H1 (cell line): ENCODE results near the gene SLC24A3. TPM values are rescaled to one million over a fixed set of nuclear protein-coding genes. Genes with fewer than 3 reads are reported as not detected.

ENCODE experiments used
- NANOG ChIP-seq: IDR thresholded peaks from 2 replicates; pipeline ENCODE4 v1.6.1; 2011; ENCODE audit warnings: low read length, low read depth, mild to moderate bottlenecking, inconsistent platforms; ENCODE audit not compliant: insufficient read depth, poor library complexity, severe bottlenecking
- SAP30 ChIP-seq: fragments of 300-600 bp; sonication (generic); IDR thresholded peaks from 2 replicates; pipeline ENCODE4 v1.7.1; 2012; ENCODE audit warnings: low read length, moderate library complexity, mild to moderate bottlenecking, inconsistent platforms; ENCODE audit not compliant: insufficient read depth, insufficient replicate concordance
- polyA plus RNA-seq, 7 experiments: library from polyadenylated mRNA; depleted of rRNA in 3 of 7; stranded (reverse) in 5 of 7; unstranded in 2 of 7; fragments of >200 nt in 5 of 7; fragments of 200-250 nt in 2 of 7; gene quantifications; 1 replicate in 5 of 7; 2 replicates in 1 of 7; 4 replicates in 1 of 7; pipeline versions ENCODE4 v1.2.1 to v1.2.3, GENCODE V29; 2011 to 2013; ENCODE audit warnings: missing spikeins in 2 of 7, mixed read lengths in 2 of 7
- total RNA-seq: library from RNA; stranded (reverse); fragmentation: NEBNext Ultra II Directional; extraction: Animal tissue kit (Norgen Biotek cat#: 25700); gene quantifications from 2 replicates; pipeline ENCODE4 v1.2.1, GENCODE V29; 2021

Gene SLC24A3
- total and polyA plus RNA-seq, 2 of the 8 experiments (the other 6 are each of a cell fraction or from before 2014, with no cell fraction given) = 4.5 to 6.3 TPM

- no peak for TF ChIP-seq NANOG
- TF ChIP-seq SAP30 = no peak
Measured at GRCh38 chr20:19292254-19292653, 79.8 kb downstream of the SLC24A3 start (continued).
